Measurements from ENCODE around the gene COL2A1. TPM values are rescaled to one million over a fixed set of nuclear protein-coding genes. Genes with fewer than 3 reads are reported as not detected.

COL2A1 gene
- total RNA-seq, 1 experiment from 2014 or later: 10.8 TPM

GRCh38 chr12:48044396-48044795 lies 40.1 kb upstream of the COL2A1 start:
- H3K27ac ChIP-seq (ENCODE audit: insufficient read length, low read depth, low read length): no peak overlapping the region
- Mint-ChIP-seq H3K27me3 (ENCODE audit: low read depth) (peaks cover 12% of the 10 kb centered on the region), H3K4me1 (peaks cover under 1% of the 10 kb centered on the region in 2 experiments; a peak in 2 of 4 replicates), H3K36me3 (ENCODE audit: insufficient read depth in 1 of 3, low read depth in 3 of 3) (peaks cover 9 to 56% (median 49%) of the 10 kb centered on the region in 3 experiments; a peak in 6 of 7 replicates), H3K4me3 (no peak overlapping the region), H3K9me3 (no peaks in the 10 kb centered on the region), H3K27ac (no peak overlapping the region)
- no CpG with 5 or more reads among the region's 7 CpGs for WGBS (ENCODE audit: extremely low coverage, insufficient read length, low lambda C conversion rate)
- TF ChIP-seq CTCF (conservative IDR thresholded peaks at IDR 0.05): no peak
- H3T11ph ChIP-seq (ENCODE audit: low read length): no peak overlapping the region
- no peak overlapping the region for H3K18ac ChIP-seq (ENCODE audit: insufficient read length, low read depth, low read length)
- DNase-seq: no peak
- H3K23ac ChIP-seq (ENCODE audit: insufficient read length, low read depth, low read length): no peak overlapping the region
- H2BK20ac ChIP-seq (ENCODE audit: low read depth, low read length, poor library complexity, severe bottlenecking): no peak overlapping the region
- H2AK5ac ChIP-seq (ENCODE audit: insufficient read length, low read length): no peak overlapping the region
- no peak overlapping the region for H4K5ac ChIP-seq (ENCODE audit: insufficient read length, low read depth, low read length)
- H3K9me3 ChIP-seq (ENCODE audit: control insufficient read depth, low read depth, low read length): no peaks in the 10 kb centered on the region
- no peaks in the 10 kb centered on the region for H3K4me1 ChIP-seq (ENCODE audit: insufficient read depth, low read length)
- no peak overlapping the region for H3K4me2 ChIP-seq (ENCODE audit: insufficient read depth, insufficient read length, low read length)
- H3K27me3 ChIP-seq (ENCODE audit: insufficient read depth, low read length): no peaks in the 10 kb centered on the region
- H3K14ac ChIP-seq (ENCODE audit: insufficient read depth, low read length): no peak overlapping the region
- H2BK15ac ChIP-seq (ENCODE audit: low read depth, low read length): no peak overlapping the region
- H3K79me2 ChIP-seq (ENCODE audit: insufficient read depth, low read length): no peaks in the 10 kb centered on the region
- no peak overlapping the region for H2BK5ac ChIP-seq (ENCODE audit: insufficient read length, low read length)
- no peaks in the 10 kb centered on the region for H4K20me1 ChIP-seq (ENCODE audit: control insufficient read depth, insufficient read depth, insufficient read length)
- H3K4ac ChIP-seq (ENCODE audit: low read depth, low read length): no peak overlapping the region
- no peak overlapping the region for H3K56ac ChIP-seq (ENCODE audit: insufficient read length, low read depth, low read length)
- no peaks in the 10 kb centered on the region for H3K79me1 ChIP-seq (ENCODE audit: insufficient read depth, low read depth, low read length, poor library complexity, severe bottlenecking)
- H3K23me2 ChIP-seq (ENCODE audit: insufficient read length, low read depth, low read length, poor library complexity, severe bottlenecking): no peaks in the 10 kb centered on the region
- H4K8ac ChIP-seq (replicated peaks; ENCODE audit: insufficient read length, low read depth, low read length): no peak overlapping the region
- no peak overlapping the region for H2BK12ac ChIP-seq (ENCODE audit: insufficient read length, low read depth, low read length)
- H4K91ac ChIP-seq (ENCODE audit: insufficient read length, low read depth, low read length): no peak overlapping the region
- no peak overlapping the region for H2AFZ ChIP-seq (ENCODE audit: low read length)
- H2BK120ac ChIP-seq (ENCODE audit: low read depth, low read length, poor library complexity, severe bottlenecking): no peak overlapping the region
- H3K9ac ChIP-seq (ENCODE audit: extremely low read depth, insufficient read length, low read length): no peak overlapping the region

Measured in H9 (cell line).